Mesenchymal stem cell (in vitro differentiated cells and primary cell): ENCODE data around the gene UVSSA.

ENCODE experiments used
- DNase-seq: peaks from one replicate; pipeline ENCODE4 v3.0.0-alpha.2; 2013
- H2AFZ ChIP-seq: one replicate; pipeline ENCODE4 v1.6.1; 2013; ENCODE audit warnings: low read depth, mild to moderate bottlenecking, control low read depth, inconsistent platforms, low read length, moderate library complexity
- H2AK5ac ChIP-seq: 2 replicates; pipeline ENCODE4 v1.6.1; 2013; ENCODE audit warnings: low read length, moderate library complexity, mild to moderate bottlenecking, inconsistent platforms; ENCODE audit not compliant: severe bottlenecking
- H2BK120ac ChIP-seq: one replicate; pipeline ENCODE4 v1.6.1; 2013; ENCODE audit warnings: low read depth, mild to moderate bottlenecking, inconsistent platforms, low read length, moderate library complexity
- H2BK12ac ChIP-seq, 2 experiments: one replicate each; pipeline ENCODE4 v1.6.1; 2013; ENCODE audit warnings: inconsistent platforms in 2 of 2, low read length in 2 of 2, mild to moderate bottlenecking in 2 of 2, moderate library complexity in 2 of 2, control low read depth in 1 of 2
- H2BK15ac ChIP-seq: one replicate; pipeline ENCODE4 v1.6.1; 2013; ENCODE audit warnings: mild to moderate bottlenecking, low read depth, inconsistent platforms; ENCODE audit not compliant: poor library complexity, severe bottlenecking
- H2BK5ac ChIP-seq: 2 replicates; pipeline ENCODE4 v1.6.1; 2013; ENCODE audit warnings: low read depth, mild to moderate bottlenecking, low read length, control low read depth, inconsistent platforms; ENCODE audit not compliant: poor library complexity, severe bottlenecking
- H3K14ac ChIP-seq, 2 experiments: one replicate each; pipeline ENCODE4 v1.6.1; 2013; ENCODE audit warnings: inconsistent platforms in 2 of 2, low read length in 2 of 2, control low read depth in 1 of 2, mild to moderate bottlenecking in 1 of 2, moderate library complexity in 1 of 2
- H3K18ac ChIP-seq, 2 experiments: one replicate each; pipeline ENCODE4 v1.6.1; 2013; ENCODE audit warnings: inconsistent platforms in 2 of 2, low read length in 2 of 2, control low read depth in 1 of 2, low read depth in 1 of 2, mild to moderate bottlenecking in 1 of 2
- H3K23ac ChIP-seq, 2 experiments: one replicate each; pipeline ENCODE4 v1.6.1; 2013; ENCODE audit warnings: inconsistent platforms in 2 of 2, low read length in 2 of 2, mild to moderate bottlenecking in 2 of 2, moderate library complexity in 2 of 2, control low read depth in 1 of 2
- H3K27ac ChIP-seq: 2 replicates; pipeline ENCODE4 v1.5.1; 2013; ENCODE audit warnings: mild to moderate bottlenecking, moderate library complexity, low read length, control low read depth, inconsistent platforms; ENCODE audit not compliant: poor library complexity, severe bottlenecking
- H3K27me3 ChIP-seq, 2 experiments: 2 replicates each; pipeline versions ENCODE4 v1.6.1 to v1.7.0; 2013; ENCODE audit warnings: low read length in 2 of 2, mild to moderate bottlenecking in 2 of 2, moderate library complexity in 2 of 2, control low read depth in 1 of 2, inconsistent platforms in 1 of 2; ENCODE audit not compliant: control insufficient read depth in 1 of 2, insufficient read depth in 1 of 2
- H3K36me3 ChIP-seq, 2 experiments: 2 replicates each; pipeline versions ENCODE4 v1.6.1 to v1.7.0; 2013; ENCODE audit warnings: low read length in 2 of 2, control low read depth in 1 of 2, inconsistent platforms in 1 of 2, low read depth in 1 of 2, mild to moderate bottlenecking in 1 of 2; ENCODE audit not compliant: insufficient read depth in 2 of 2, control insufficient read depth in 1 of 2
- H3K4ac ChIP-seq, 2 experiments: one replicate each; pipeline ENCODE4 v1.6.1; 2013; ENCODE audit warnings: inconsistent platforms in 2 of 2, low read length in 2 of 2, mild to moderate bottlenecking in 2 of 2, moderate library complexity in 2 of 2, control low read depth in 1 of 2, low read depth in 1 of 2
- H3K4me1 ChIP-seq: 2 replicates; pipeline ENCODE4 v1.6.1; 2013; ENCODE audit warnings: low read depth, low read length, control low read depth; ENCODE audit not compliant: control insufficient read depth, insufficient read depth
- H3K4me2 ChIP-seq: 2 replicates; pipeline ENCODE4 v1.6.1; 2013; ENCODE audit warnings: low read length, mild to moderate bottlenecking, inconsistent platforms; ENCODE audit not compliant: poor library complexity, severe bottlenecking
- H3K4me3 ChIP-seq, 2 experiments: 2 replicates each; pipeline versions ENCODE4 v1.5.1 to v1.7.0; 2013; ENCODE audit warnings: low read length in 2 of 2, mild to moderate bottlenecking in 2 of 2, control low read depth in 1 of 2, low read depth in 1 of 2; ENCODE audit not compliant: insufficient read depth in 1 of 2
- H3K79me1 ChIP-seq: replicated peaks from 2 replicates; pipeline ENCODE4 v1.6.1; 2013; ENCODE audit warnings: mild to moderate bottlenecking, control low read depth, low read length, inconsistent platforms; ENCODE audit not compliant: poor library complexity, severe bottlenecking
- H3K9ac ChIP-seq: 2 replicates; pipeline ENCODE4 v1.7.0; 2013; ENCODE audit warnings: mild to moderate bottlenecking, low read length, moderate library complexity
- H3K9me3 ChIP-seq: 2 replicates; pipeline ENCODE4 v1.7.0; 2013; ENCODE audit warnings: mild to moderate bottlenecking, low read length; ENCODE audit not compliant: control insufficient read depth
- H4K8ac ChIP-seq: one replicate; pipeline ENCODE4 v1.6.1; 2013; ENCODE audit warnings: inconsistent platforms, mild to moderate bottlenecking, low read length, moderate library complexity
- H4K91ac ChIP-seq: one replicate; pipeline ENCODE4 v1.6.1; 2013; ENCODE audit warnings: mild to moderate bottlenecking, low read length, inconsistent platforms
- WGBS: methylation state at CpG from one replicate; pipeline ENCODE4 v1.1.7; 2013; ENCODE audit warnings: mixed read lengths; 5-methylcytosine and 5-hydroxymethylcytosine counted together

Gene UVSSA

GRCh38 chr4:1381181-1381621 is 34.2 kb downstream of the UVSSA start:
- Histone ChIP-seq H2BK120ac (no peak overlapping the region), H2BK12ac (no peak overlapping the region), H3K36me3 (peaks cover 26 to 79% of the 10 kb centered on the region in 2 experiments), H3K9ac (no peak overlapping the region), H3K14ac (no peak overlapping the region), H2AK5ac (no peak overlapping the region), H3K27ac (no peak overlapping the region), H4K8ac (no peak overlapping the region), H4K91ac (no peak overlapping the region), H2BK5ac (no peak overlapping the region), H3K18ac (no peak overlapping the region), H3K4me1 (no peaks in the 10 kb centered on the region), H3K4me2 (no peak overlapping the region), H3K23ac (no peak overlapping the region), H3K4me3 (no peak overlapping the region), H3K4ac (no peak overlapping the region), H2AFZ (no peak overlapping the region), H3K27me3 (no peaks in the 10 kb centered on the region), H3K79me1 (no peaks in the 10 kb centered on the region), H3K9me3 (no peaks in the 10 kb centered on the region), H2BK15ac (no peak overlapping the region)
- WGBS: 95% methylated on average over 12 of the region's 12 CpGs
- DNase-seq: no peak

- Histone ChIP-seq H3K14ac (no peak overlapping the region), H2AK5ac (no peak overlapping the region), H3K4me3 (no peak overlapping the region), H2BK15ac (no peak overlapping the region), H2AFZ (no peak overlapping the region), H2BK120ac (no peak overlapping the region), H2BK5ac (no peak overlapping the region), H3K27me3 (no peaks in the 10 kb centered on the region), H4K8ac (no peak overlapping the region), H3K9me3 (no peaks in the 10 kb centered on the region), H3K9ac (no peak overlapping the region), H2BK12ac (no peak overlapping the region), H3K79me1 (no peaks in the 10 kb centered on the region), H3K27ac (no peak overlapping the region), H3K23ac (no peak overlapping the region), H3K36me3 (peaks cover 35 to 77% of the 10 kb centered on the region in 2 experiments), H3K18ac (no peak overlapping the region), H3K4me1 (no peaks in the 10 kb centered on the region), H3K4me2 (no peak overlapping the region), H4K91ac (peak overlapping the region; percentile 15), H3K4ac (no peak overlapping the region)
- no peak for DNase-seq
- WGBS: 97% methylated on average over 24 of the region's 24 CpGs
These were observed 35.0 kb downstream of the UVSSA start for GRCh38 chr4:1381944-1382541.

DNA sequence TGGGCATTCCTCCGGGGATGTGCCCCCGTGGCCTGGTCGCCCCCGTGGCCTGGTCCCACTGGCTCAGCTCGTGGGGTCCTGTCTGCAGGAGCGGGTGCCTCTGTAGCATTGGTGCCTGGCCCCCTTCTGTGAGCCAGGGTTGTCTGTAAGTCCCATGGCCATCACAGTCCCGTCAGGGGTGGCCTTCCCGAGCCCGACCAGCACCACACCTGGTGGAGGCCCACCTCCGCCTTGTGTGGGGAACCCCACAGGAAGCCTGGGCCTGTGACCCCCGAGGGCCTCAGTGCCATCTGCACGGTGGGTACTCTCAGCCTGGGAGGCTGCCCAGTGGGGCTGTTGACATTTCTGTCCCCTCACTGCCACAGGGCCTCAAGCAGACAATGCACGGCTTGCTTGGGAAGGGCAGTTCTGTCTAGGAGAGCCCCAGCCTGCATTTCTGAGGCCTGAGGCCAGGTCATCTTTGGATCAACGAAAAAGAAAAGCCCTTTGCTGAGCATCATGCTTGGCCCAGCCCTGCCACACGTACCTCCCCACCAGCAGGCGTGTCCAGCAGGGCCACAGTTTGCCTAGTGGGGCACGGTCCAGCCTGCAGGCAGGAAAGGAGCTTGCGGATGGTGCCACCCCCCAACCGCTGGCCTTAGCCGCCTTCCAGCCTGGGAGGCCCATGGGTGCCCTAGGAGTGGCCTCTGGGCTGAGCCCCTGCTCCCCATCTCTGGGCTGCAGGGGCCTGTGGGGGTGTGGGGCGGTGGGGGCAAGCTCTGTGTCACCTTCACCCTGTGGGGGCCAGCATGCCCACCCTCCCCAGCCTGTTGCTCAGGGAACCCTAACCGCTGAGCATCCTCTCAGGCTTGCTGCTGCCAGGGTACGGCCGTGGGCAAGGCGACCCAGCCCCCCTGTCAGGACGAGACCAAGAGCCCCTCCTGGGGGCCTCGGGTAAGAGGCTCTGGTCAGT is 36.0 kb downstream of the UVSSA start:
- Histone ChIP-seq H2BK12ac (no peak overlapping the region), H3K14ac (no peak overlapping the region), H2AFZ (no peak overlapping the region), H2BK5ac (no peak overlapping the region), H2BK120ac (no peak overlapping the region), H3K18ac (no peak overlapping the region), H2AK5ac (no peak overlapping the region), H3K4me1 (no peaks in the 10 kb centered on the region), H3K36me3 (peaks cover 45 to 67% of the 10 kb centered on the region in 2 experiments), H3K9me3 (peaks cover 6% of the 10 kb centered on the region), H3K4me2 (no peak overlapping the region), H3K23ac (no peak overlapping the region), H3K4ac (no peak overlapping the region), H3K9ac (no peak overlapping the region), H3K79me1 (no peaks in the 10 kb centered on the region), H2BK15ac (no peak overlapping the region), H3K27me3 (no peaks in the 10 kb centered on the region), H3K27ac (no peak overlapping the region), H4K91ac (no peak overlapping the region), H4K8ac (no peak overlapping the region), H3K4me3 (no peak overlapping the region)
- no peak for DNase-seq
- WGBS: 91% methylated on average over 27 of the region's 27 CpGs
